K562 (cell line): ENCODE results near the gene LRRC26. TPM values are rescaled to one million over a fixed set of nuclear protein-coding genes. Genes with fewer than 3 reads are reported as not detected.

Experiments used
- E2F3 ChIP-seq: fragments of 250-450 bp; sonication (Bioruptor Pico); IDR thresholded peaks from 2 replicates; pipeline ENCODE4 v1.4.0; 2020; ENCODE audit warnings: mild to moderate bottlenecking
- HNRNPL ChIP-seq: fragments of 200-400 bp; formaldehyde crosslinking; IDR thresholded peaks from 2 replicates; pipeline ENCODE4 v1.6.1; 2017; ENCODE audit warnings: low read depth, mild to moderate bottlenecking, low read length
- POLR2G ChIP-seq: fragments of 200-400 bp; formaldehyde crosslinking; IDR thresholded peaks from 2 replicates; pipeline ENCODE4 v1.6.1; 2017; ENCODE audit warnings: low read depth, mild to moderate bottlenecking, antibody characterized with exemption, low read length, moderate library complexity
- RBFOX2 ChIP-seq: fragments of 200-400 bp; formaldehyde crosslinking; IDR thresholded peaks from 2 replicates; pipeline ENCODE4 v1.6.1; 2017; ENCODE audit warnings: low read depth, mild to moderate bottlenecking, low read length, moderate library complexity
- XRCC5 ChIP-seq: fragments of 200-400 bp; formaldehyde crosslinking; IDR thresholded peaks from 2 replicates; pipeline ENCODE4 v1.6.1; 2017; ENCODE audit warnings: low read depth, mild to moderate bottlenecking, low read length
- ZNF830 ChIP-seq: fragments of 250-450 bp; sonication (Bioruptor Pico); IDR thresholded peaks from 2 replicates; pipeline ENCODE4 v1.5.0; 2021; ENCODE audit warnings: mild to moderate bottlenecking
- polyA plus RNA-seq, 8 experiments: library from polyadenylated mRNA; depleted of rRNA in 4 of 8; stranded (reverse) in 5 of 8; unstranded in 3 of 8; fragments of >200 nt; fragmentation: Nextera tagmentation in 2 of 8; fragmentation: Illumina TruSeq in 1 of 8; extraction: Ambion mirVana in 2 of 8; extraction: Trizol in 1 of 8; gene quantifications; 2 replicates each; pipeline versions ENCODE4 v1.2.1 to v1.2.3, GENCODE V29; 2011 to 2014; ENCODE audit warnings: inconsistent platforms in 1 of 8, missing spikeins in 1 of 8
- total RNA-seq, 7 experiments: library from RNA; depleted of rRNA in 6 of 7; stranded (reverse); fragments of >200 nt in 6 of 7; fragmentation: Illumina TruSeq in 2 of 7; extraction: Trizol in 2 of 7; gene quantifications; 2 replicates each; pipeline versions ENCODE4 v1.2.1 to v1.2.3, GENCODE V29; 2011 to 2021; ENCODE audit warnings: low replicate concordance in 1 of 7
- TF ChIP-seq, protein P1 (sequence below): sonication (generic); formaldehyde crosslinking; IDR thresholded peaks from 2 replicates; pipeline ENCODE4 v1.8.1; 2023; ENCODE audit warnings: mild to moderate bottlenecking, missing genetic modification reagents

The LRRC26 gene
- total and polyA plus RNA-seq, 9 of the 15 experiments (the other 6 are each of a cell fraction or from before 2014, with no cell fraction given), result not detected

- TF ChIP-seq, protein P1, sequence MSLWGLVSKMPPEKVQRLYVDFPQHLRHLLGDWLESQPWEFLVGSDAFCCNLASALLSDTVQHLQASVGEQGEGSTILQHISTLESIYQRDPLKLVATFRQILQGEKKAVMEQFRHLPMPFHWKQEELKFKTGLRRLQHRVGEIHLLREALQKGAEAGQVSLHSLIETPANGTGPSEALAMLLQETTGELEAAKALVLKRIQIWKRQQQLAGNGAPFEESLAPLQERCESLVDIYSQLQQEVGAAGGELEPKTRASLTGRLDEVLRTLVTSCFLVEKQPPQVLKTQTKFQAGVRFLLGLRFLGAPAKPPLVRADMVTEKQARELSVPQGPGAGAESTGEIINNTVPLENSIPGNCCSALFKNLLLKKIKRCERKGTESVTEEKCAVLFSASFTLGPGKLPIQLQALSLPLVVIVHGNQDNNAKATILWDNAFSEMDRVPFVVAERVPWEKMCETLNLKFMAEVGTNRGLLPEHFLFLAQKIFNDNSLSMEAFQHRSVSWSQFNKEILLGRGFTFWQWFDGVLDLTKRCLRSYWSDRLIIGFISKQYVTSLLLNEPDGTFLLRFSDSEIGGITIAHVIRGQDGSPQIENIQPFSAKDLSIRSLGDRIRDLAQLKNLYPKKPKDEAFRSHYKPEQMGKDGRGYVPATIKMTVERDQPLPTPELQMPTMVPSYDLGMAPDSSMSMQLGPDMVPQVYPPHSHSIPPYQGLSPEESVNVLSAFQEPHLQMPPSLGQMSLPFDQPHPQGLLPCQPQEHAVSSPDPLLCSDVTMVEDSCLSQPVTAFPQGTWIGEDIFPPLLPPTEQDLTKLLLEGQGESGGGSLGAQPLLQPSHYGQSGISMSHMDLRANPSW (CRISPR knock-in tag), result 0 out of 2 replicates have a peak, but pooled peaks have one; percentile 47
- peak; percentile 35; the same call in 1 of the 2 replicates for TF ChIP-seq POLR2G
- 0 out of 2 replicates have a peak, but pooled peaks have one; percentile 13 for TF ChIP-seq RBFOX2
- no peak for TF ChIP-seq ZNF830
- TF ChIP-seq HNRNPL, result no peak; the same call in 1 of the 2 replicates
- TF ChIP-seq E2F3 (CRISPR knock-in tag), result 0 out of 2 replicates have a peak, but pooled peaks have one; percentile 13
- 0 out of 2 replicates have a peak, but pooled peaks have one; percentile 11 for TF ChIP-seq XRCC5
- TF ChIP-seq, all 486 proteins: peak for 10
These were observed 19.7 kb upstream of the LRRC26 start (continued) for GRCh38 chr9:137189297-137190295.
